ENCODE results near the gene PAQR5. TPM values are rescaled to one million over a fixed set of nuclear protein-coding genes. Genes with fewer than 3 reads are reported as not detected.

Gene PAQR5
- total and polyA plus RNA-seq, 9 of the 15 experiments (the other 6 are each of a cell fraction or from before 2014, with no cell fraction given): 0.04 to 0.08 TPM; not detected in 7

- TF ChIP-seq CTCF (IDR thresholded peaks at IDR 0.05 in 2 of 3, conservative IDR thresholded peaks at IDR 0.05 in 1 of 3; ENCODE audit: insufficient read depth in 2 of 3, low read depth in 1 of 3, low read length in 3 of 3) (no peak), HMGN3 (IDR thresholded peaks at IDR 0.05; ENCODE audit: borderline replicate concordance, extremely low read depth, insufficient read length, low read depth, low read length) (peak; percentile 22), CREB3L1 (IDR thresholded peaks at IDR 0.05; ENCODE audit: borderline replicate concordance, low read depth) (no peak), ZNF707 (CRISPR knock-in tag; conservative IDR thresholded peaks at IDR 0.05) (no peak), ZNF124 (CRISPR knock-in tag; IDR thresholded peaks at IDR 0.05) (peak; percentile 42; the same call in 1 of the 2 replicates), ZBTB9 (CRISPR knock-in tag; IDR thresholded peaks at IDR 0.05) (peak; percentile 48; the same call in 1 of the 2 replicates), SMAD2 (IDR thresholded peaks at IDR 0.05; ENCODE audit: low read depth, low read length) (no peak), RBM15 (IDR thresholded peaks at IDR 0.05; ENCODE audit: insufficient read depth, low read length) (0 out of 2 replicates have a peak, but pooled peaks have one; percentile 78), TGIF2 (CRISPR knock-in tag; IDR thresholded peaks at IDR 0.05) (peak; percentile 70; the same call in 1 of the 2 replicates), ARID4B (CRISPR knock-in tag; IDR thresholded peaks at IDR 0.05) (peak; percentile 78), COPS2 (conservative IDR thresholded peaks at IDR 0.05) (no peak), SMC3 (conservative IDR thresholded peaks at IDR 0.05; ENCODE audit: insufficient read depth, low read depth, low read length) (no peak), ZNF395 (CRISPR knock-in tag; IDR thresholded peaks at IDR 0.05) (no peak; the same call in 1 of the 2 replicates)
These were observed 154.2 kb downstream of the PAQR5 start, which contains the start of gene RPLP1 (continued) for GRCh38 chr15:69452692-69453521.
